Fibroblast of peridontal ligament (primary cell): ENCODE data around the gene TAAR6.
"Not testable (repeated sequence)": the region's sequence is repeated elsewhere in the genome, so short reads cannot be mapped to it uniquely, and the experiment has no call there.

Experiments
- DNase-seq: peaks from one replicate; pipeline ENCODE4 v3.0.0-alpha.2; 2010; ENCODE audit errors: extremely low read depth

Gene TAAR6

GRCh38 chr6:132570221-132570777 is at the start of gene TAAR6:
TAAR6 (plus strand) TSS chr6:132570322; CDS start chr6:132570322, 0 bp downstream.
- no peak for DNase-seq

GRCh38 chr6:132520953-132521352 is 49.2 kb upstream of the TAAR6 start:
- DNase-seq: peak; percentile 73

GRCh38 chr6:132524646-132525045 is 45.5 kb upstream of the TAAR6 start:
- no peak for DNase-seq

GRCh38 chr6:132525866-132526265 is 44.3 kb upstream of the TAAR6 start:
- no peak for DNase-seq

GRCh38 chr6:132526461-132526860 is 43.7 kb upstream of the TAAR6 start:
- no peak for DNase-seq

GRCh38 chr6:132527791-132528190 is 42.3 kb upstream of the TAAR6 start:
- no peak for DNase-seq

- DNase-seq: peak; percentile 72
Measured at GRCh38 chr6:132530293-132530974, 39.7 kb upstream of the TAAR6 start.

- DNase-seq: not testable (repeated sequence)
Measured at GRCh38 chr6:132534546-132534945, 35.6 kb upstream of the TAAR6 start.

- no peak for DNase-seq
Measured at GRCh38 chr6:132537145-132537544, 33.0 kb upstream of the TAAR6 start.

GRCh38 chr6:132537977-132538376 is 32.1 kb upstream of the TAAR6 start, which contains the start of gene TAAR9:
TAAR9 (plus strand) TSS chr6:132538277; CDS start chr6:132538290, 13 bp downstream.
- no peak for DNase-seq

- no peak for DNase-seq
Measured at GRCh38 chr6:132544826-132545225, 25.3 kb upstream of the TAAR6 start.

- DNase-seq: no peak
Measured at GRCh38 chr6:132548746-132549463, 21.2 kb upstream of the TAAR6 start.

GRCh38 chr6:132551214-132551613 is 18.9 kb upstream of the TAAR6 start:
- DNase-seq: no peak

- no peak for DNase-seq
Measured at GRCh38 chr6:132552372-132552771, 17.8 kb upstream of the TAAR6 start, which contains the start of gene TAAR8. TAAR8 (plus strand) TSS chr6:132552672; CDS start chr6:132552693, 21 bp downstream.

GRCh38 chr6:132560087-132560486 is 10.0 kb upstream of the TAAR6 start:
- not testable (repeated sequence) for DNase-seq

GRCh38 chr6:132566404-132566803 is 3.7 kb upstream of the TAAR6 start:
- no peak for DNase-seq

- no peak for DNase-seq
Measured at GRCh38 chr6:132567566-132567965, 2.6 kb upstream of the TAAR6 start.

- DNase-seq: no peak
Measured at GRCh38 chr6:132568611-132569010, 1.5 kb upstream of the TAAR6 start.

- no peak for DNase-seq
Measured at GRCh38 chr6:132569170-132569569, 952 bp upstream of the TAAR6 start.

- DNase-seq: no peak
Measured at GRCh38 chr6:132571774-132572173, 1.7 kb downstream of the TAAR6 start.

GRCh38 chr6:132584698-132585097 is 14.6 kb downstream of the TAAR6 start:
- DNase-seq: no peak

- DNase-seq: no peak
Measured at GRCh38 chr6:132587424-132587823, 17.3 kb downstream of the TAAR6 start.

GRCh38 chr6:132589454-132589853 is 19.3 kb downstream of the TAAR6 start, which contains the start of gene TAAR5:
TAAR5 (minus strand) TSS chr6:132589741; CDS start chr6:132589686, 55 bp downstream.
- no peak for DNase-seq
